H1 (cell line): ENCODE measurements around the gene MCAT. TPM values are rescaled to one million over a fixed set of nuclear protein-coding genes. Genes with fewer than 3 reads are reported as not detected.

Experiments
- BACH1 ChIP-seq: IDR thresholded peaks from 2 replicates; pipeline ENCODE4 v1.6.1; 2012; ENCODE audit warnings: low read length, improper control_type of control experiment
- CBX5 ChIP-seq: fragments of 300-800, 300-1000 bp; sonication (generic); IDR thresholded peaks from 2 replicates; pipeline ENCODE4 v1.7.1; 2016; ENCODE audit warnings: antibody characterized with exemption, low read length, low read depth
- CBX8 ChIP-seq: fragments of 300-800, 300-1000 bp; sonication (generic); IDR thresholded peaks from 2 replicates; pipeline ENCODE4 v1.7.1; 2016; ENCODE audit warnings: low read depth, low read length, borderline replicate concordance
- CEBPB ChIP-seq: IDR thresholded peaks from 2 replicates; pipeline ENCODE4 v1.6.1; 2012; ENCODE audit warnings: low read depth, low read length
- CTBP2 ChIP-seq: IDR thresholded peaks from 2 replicates; pipeline ENCODE4 v1.7.0; 2011; ENCODE audit warnings: borderline replicate concordance, mild to moderate bottlenecking, moderate library complexity, mixed read lengths, low read length; ENCODE audit not compliant: insufficient read depth, insufficient read length
- E2F6 ChIP-seq: IDR thresholded peaks from 2 replicates; pipeline ENCODE4 v1.6.1; 2012; ENCODE audit warnings: inconsistent platforms
- EP300 ChIP-seq, 2 experiments: IDR thresholded peaks; 1 replicate in 1 of 2; 2 replicates in 1 of 2; pipeline ENCODE4 v1.6.1; 2011 to 2012; ENCODE audit warnings: low read depth in 2 of 2, low read length in 2 of 2, mild to moderate bottlenecking in 2 of 2, borderline replicate concordance in 1 of 2, inconsistent platforms in 1 of 2, moderate library complexity in 1 of 2
- FOSL1 ChIP-seq: IDR thresholded peaks from 2 replicates; pipeline ENCODE4 v1.6.1; 2011; ENCODE audit warnings: mild to moderate bottlenecking, low read depth, low read length, moderate library complexity; ENCODE audit not compliant: insufficient read depth
- HDAC6 ChIP-seq: IDR thresholded peaks from one replicate; pipeline ENCODE4 v1.7.1; 2012; ENCODE audit warnings: low read depth, mild to moderate bottlenecking, inconsistent platforms, low read length, moderate library complexity
- KDM1A ChIP-seq: fragments of 200-600, 300-600 bp; sonication (generic); IDR thresholded peaks from 2 replicates; pipeline ENCODE4 v1.7.1; 2016; ENCODE audit warnings: mild to moderate bottlenecking, low read length, borderline replicate concordance
- KDM5A ChIP-seq: fragments of 200-600 bp; IDR thresholded peaks from 2 replicates; pipeline ENCODE4 v1.7.1; 2012; ENCODE audit warnings: mild to moderate bottlenecking, low read length, inconsistent platforms, mixed read lengths
- MAX ChIP-seq: IDR thresholded peaks from 2 replicates; pipeline ENCODE4 v1.6.1; 2012; ENCODE audit warnings: inconsistent platforms
- NRF1 ChIP-seq: IDR thresholded peaks from 2 replicates; pipeline ENCODE4 v1.6.1; 2011; ENCODE audit warnings: mild to moderate bottlenecking, low read depth, low read length, improper control_type of control experiment
- PHF8 ChIP-seq: fragments of 200-600 bp; sonication (generic); conservative IDR thresholded peaks from 2 replicates; pipeline ENCODE4 v1.7.1; 2012; ENCODE audit warnings: low read depth, mild to moderate bottlenecking, inconsistent platforms, low read length, moderate library complexity
- SIX5 ChIP-seq: IDR thresholded peaks from 2 replicates; pipeline ENCODE4 v1.6.1; 2011; ENCODE audit warnings: mild to moderate bottlenecking, low read depth, low read length
- SP4 ChIP-seq: IDR thresholded peaks from 2 replicates; pipeline ENCODE4 v1.6.1; 2012; ENCODE audit warnings: low read length, inconsistent platforms
- SUZ12 ChIP-seq: fragments of 200-600 bp; sonication (generic); IDR thresholded peaks from 2 replicates; pipeline ENCODE4 v1.6.1; 2012; ENCODE audit warnings: mild to moderate bottlenecking, inconsistent platforms, low read length, moderate library complexity, mixed read lengths
- TAF1 ChIP-seq: IDR thresholded peaks from 2 replicates; pipeline ENCODE4 v1.6.1; 2011; ENCODE audit warnings: mild to moderate bottlenecking, low read depth, low read length
- TAF7 ChIP-seq: optimal IDR thresholded peaks from 2 replicates; pipeline ENCODE3; 2011; ENCODE audit warnings: low read depth, mild to moderate bottlenecking, inconsistent platforms, low read length, moderate library complexity, borderline replicate concordance
- TBP ChIP-seq: IDR thresholded peaks from 2 replicates; pipeline ENCODE4 v1.6.1; 2011; ENCODE audit warnings: low read depth, low read length, improper control_type of control experiment
- USF2 ChIP-seq: IDR thresholded peaks from 2 replicates; pipeline ENCODE4 v1.6.1; 2011; ENCODE audit warnings: low read length, improper control_type of control experiment
- polyA plus RNA-seq, 7 experiments: library from polyadenylated mRNA; depleted of rRNA in 3 of 7; stranded (reverse) in 5 of 7; unstranded in 2 of 7; fragments of >200 nt in 5 of 7; fragments of 200-250 nt in 2 of 7; gene quantifications; 1 replicate in 5 of 7; 2 replicates in 1 of 7; 4 replicates in 1 of 7; pipeline versions ENCODE4 v1.2.1 to v1.2.3, GENCODE V29; 2011 to 2013; ENCODE audit warnings: missing spikeins in 2 of 7, mixed read lengths in 2 of 7
- total RNA-seq: library from RNA; stranded (reverse); fragmentation: NEBNext Ultra II Directional; extraction: Animal tissue kit (Norgen Biotek cat#: 25700); gene quantifications from 2 replicates; pipeline ENCODE4 v1.2.1, GENCODE V29; 2021

Gene MCAT
- total and polyA plus RNA-seq, 2 of the 8 experiments (the other 6 are each of a cell fraction or from before 2014, with no cell fraction given) = 15.8 to 17.4 TPM

DNA sequence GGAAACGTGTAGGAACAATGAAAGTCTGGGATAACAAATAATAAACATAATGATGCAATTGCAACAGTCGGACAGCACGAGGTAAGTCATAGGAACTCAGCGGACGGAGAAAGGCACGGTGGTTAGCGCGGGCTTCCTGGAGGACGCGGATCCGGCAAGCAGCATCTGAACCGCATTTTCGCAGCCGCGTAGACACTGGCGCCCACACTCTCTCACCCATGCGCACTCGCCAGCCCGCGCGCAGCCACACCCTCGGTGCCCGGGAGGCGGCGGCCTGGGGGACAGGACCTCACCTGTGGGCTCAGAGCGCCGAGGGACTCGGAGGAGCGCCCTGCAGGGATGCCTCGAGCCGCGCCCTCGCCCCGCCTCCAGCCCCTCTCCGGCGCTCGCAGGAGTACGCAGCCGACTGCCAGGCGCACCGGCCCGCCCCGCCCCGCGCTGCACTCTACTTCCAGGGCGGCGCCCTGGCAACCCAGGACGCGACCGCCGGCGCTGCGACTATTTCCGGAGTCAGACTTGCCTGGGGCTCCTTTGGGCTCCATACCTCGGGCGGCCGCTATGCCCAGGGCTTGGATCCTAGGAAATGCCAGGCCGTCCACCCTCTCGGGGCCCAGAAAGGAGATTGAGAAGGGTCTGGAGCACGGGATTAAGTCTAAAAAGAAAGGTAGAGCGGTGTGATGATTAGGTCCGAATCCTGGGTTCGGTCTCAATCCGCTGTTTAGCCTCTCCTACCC, 54.0 kb downstream of the MCAT start, which contains the start of gene TTLL1 (continued):
- no peak for TF ChIP-seq SIX5
- no peak for TF ChIP-seq FOSL1
- TF ChIP-seq SUZ12 = no peak
- TF ChIP-seq E2F6 = peak; percentile 79; the same call in 1 of the 2 replicates
- peak; percentile 77 for TF ChIP-seq USF2
- peak; percentile 65 for TF ChIP-seq CEBPB
- TF ChIP-seq CBX5 = no peak
- peak; percentile 30; the same call in 1 of the 2 replicates for TF ChIP-seq NRF1
- peak; percentile 73; the same call in 1 of the 2 replicates for TF ChIP-seq PHF8
- TF ChIP-seq CTBP2 = no peak
- TF ChIP-seq CBX8 = no peak
- TF ChIP-seq TAF1 = peak; percentile 66
- TF ChIP-seq EP300 (IDR thresholded peaks at IDR 0.05; ENCODE audit: borderline replicate concordance in 1 of 2, low read depth in 2 of 2, low read length in 2 of 2) = peak in 1 of 2 experiments; percentile 41; a peak in 1 of 3 replicates
- no peak; the same call in 1 of the 2 replicates for TF ChIP-seq TBP
- peak; percentile 80 for TF ChIP-seq MAX
- TF ChIP-seq BACH1 = no peak
- TF ChIP-seq KDM5A = no peak
- TF ChIP-seq SP4 = peak; percentile 38; the same call in 1 of the 2 replicates
- TF ChIP-seq HDAC6 = no peak
- no peak for TF ChIP-seq TAF7
- TF ChIP-seq KDM1A = 0 out of 2 replicates have a peak, but pooled peaks have one; percentile 10
